ENCODE results near the gene YPEL1.

The YPEL1 gene

GRCh38 chr22:21702700-21703683 is 32.6 kb downstream of the YPEL1 start:
- Histone ChIP-seq H3K4me1 (ENCODE audit: low read depth, poor library complexity, severe bottlenecking) (no peaks in the 10 kb centered on the region), H3K79me2 (ENCODE audit: insufficient read depth, low read depth) (no peaks in the 10 kb centered on the region), H3K27me3 (ENCODE audit: insufficient read depth, low read depth) (no peaks in the 10 kb centered on the region), H4K20me1 (ENCODE audit: insufficient read depth) (no peaks in the 10 kb centered on the region), H3K27ac (no peak overlapping the region), H3K9ac (no peak overlapping the region), H3K4me2 (no peak overlapping the region), H3K36me3 (ENCODE audit: insufficient read depth) (no peaks in the 10 kb centered on the region), H2AFZ (ENCODE audit: low read depth) (no peak overlapping the region), H3K4me3 (IDR thresholded peaks at IDR 0.05; ENCODE audit: insufficient read depth, low read depth, low read length) (no peak overlapping the region)
- no peak for TF ChIP-seq CTCF (conservative IDR thresholded peaks at IDR 0.05; ENCODE audit: low read depth, low read length)

DNA sequence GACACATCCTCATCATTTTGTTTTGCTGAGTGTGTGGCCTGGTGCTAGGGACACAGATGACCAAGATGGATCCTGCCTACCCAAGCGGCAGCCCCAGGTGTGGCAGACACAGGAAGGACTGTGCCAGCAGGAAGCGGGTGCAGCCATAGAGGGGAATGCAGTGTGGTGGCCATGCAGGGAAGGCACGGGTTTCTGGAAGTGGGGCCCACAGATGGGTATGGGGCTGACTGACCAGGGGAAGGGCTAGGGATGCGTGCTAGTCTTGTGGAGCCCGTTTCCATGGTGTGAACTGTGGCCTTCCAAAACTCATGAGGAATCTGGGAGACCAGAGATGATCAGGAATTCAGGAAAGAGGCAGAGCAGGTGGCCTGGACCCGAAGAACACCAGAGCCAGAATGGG is 33.5 kb downstream of the YPEL1 start:
- Histone ChIP-seq H3K4me2 (no peak overlapping the region), H3K27ac (no peak overlapping the region), H4K20me1 (ENCODE audit: insufficient read depth) (no peaks in the 10 kb centered on the region), H3K9ac (no peak overlapping the region), H3K36me3 (ENCODE audit: insufficient read depth) (no peaks in the 10 kb centered on the region), H2AFZ (ENCODE audit: low read depth) (no peak overlapping the region), H3K4me1 (ENCODE audit: low read depth, poor library complexity, severe bottlenecking) (no peaks in the 10 kb centered on the region), H3K27me3 (ENCODE audit: insufficient read depth, low read depth) (no peaks in the 10 kb centered on the region), H3K79me2 (ENCODE audit: insufficient read depth, low read depth) (no peaks in the 10 kb centered on the region), H3K4me3 (IDR thresholded peaks at IDR 0.05; ENCODE audit: insufficient read depth, low read depth, low read length) (no peak overlapping the region)
- no peak for TF ChIP-seq CTCF (conservative IDR thresholded peaks at IDR 0.05; ENCODE audit: low read depth, low read length)

- H3K9ac ChIP-seq: no peak overlapping the region
- H3K27me3 ChIP-seq (ENCODE audit: insufficient read depth, low read depth): no peaks in the 10 kb centered on the region
- no peak overlapping the region for H3K4me3 ChIP-seq (IDR thresholded peaks at IDR 0.05; ENCODE audit: insufficient read depth, low read depth, low read length)
- H3K4me2 ChIP-seq: no peak overlapping the region
- no peak for TF ChIP-seq CTCF (conservative IDR thresholded peaks at IDR 0.05; ENCODE audit: low read depth, low read length)
- H3K36me3 ChIP-seq (ENCODE audit: insufficient read depth): no peaks in the 10 kb centered on the region
- no peaks in the 10 kb centered on the region for H4K20me1 ChIP-seq (ENCODE audit: insufficient read depth)
- no peaks in the 10 kb centered on the region for H3K4me1 ChIP-seq (ENCODE audit: low read depth, poor library complexity, severe bottlenecking)
- no peak overlapping the region for H3K27ac ChIP-seq
- no peaks in the 10 kb centered on the region for H3K79me2 ChIP-seq (ENCODE audit: insufficient read depth, low read depth)
- H2AFZ ChIP-seq (ENCODE audit: low read depth): no peak overlapping the region
Measured at GRCh38 chr22:21701384-21701971, 34.1 kb downstream of the YPEL1 start.

GRCh38 chr22:21700822-21701221 is 34.8 kb downstream of the YPEL1 start:
- no peak overlapping the region for H3K27ac ChIP-seq

More at GRCh38 chr22:21700822-21701221, 34.8 kb downstream of the YPEL1 start:
- Histone ChIP-seq H3K4me2 (no peak overlapping the region), H3K79me2 (ENCODE audit: insufficient read depth, low read depth) (no peaks in the 10 kb centered on the region), H3K27me3 (ENCODE audit: insufficient read depth, low read depth) (no peaks in the 10 kb centered on the region), H4K20me1 (ENCODE audit: insufficient read depth) (no peaks in the 10 kb centered on the region), H3K4me1 (ENCODE audit: low read depth, poor library complexity, severe bottlenecking) (no peaks in the 10 kb centered on the region), H3K4me3 (IDR thresholded peaks at IDR 0.05; ENCODE audit: insufficient read depth, low read depth, low read length) (no peak overlapping the region), H2AFZ (ENCODE audit: low read depth) (no peak overlapping the region), H3K9ac (no peak overlapping the region), H3K36me3 (ENCODE audit: insufficient read depth) (no peaks in the 10 kb centered on the region)
- no peak for TF ChIP-seq CTCF (conservative IDR thresholded peaks at IDR 0.05; ENCODE audit: low read depth, low read length)

All from KMS-11 (cell line).